GM13977 (cell line): ENCODE data around the gene AKAP13.

Experiments
- DNase-seq: peaks from one replicate; pipeline ENCODE4 v3.0.0; 2012; ENCODE audit warnings: low spot score
- in situ Hi-C: fragments of 300-500 bp; cut with MboI; formaldehyde crosslinking; loops from one replicate; pipeline ENCODE4 v1.12.0; 2022; ENCODE audit warnings: low sequenced_read_pairs, low pct_unique_long_range_greater_than_20kb, mixed read lengths, inconsistent platforms; ENCODE audit not compliant: unreplicated experiment
- TF ChIP-seq, protein P1 (sequence below): IDR thresholded peaks from 2 replicates; pipeline ENCODE4 v1.5.1; 2012; ENCODE audit warnings: mild to moderate bottlenecking, control low read depth; ENCODE audit not compliant: insufficient read depth; ENCODE audit errors: extremely low read depth, missing control alignments

The AKAP13 gene

DNA sequence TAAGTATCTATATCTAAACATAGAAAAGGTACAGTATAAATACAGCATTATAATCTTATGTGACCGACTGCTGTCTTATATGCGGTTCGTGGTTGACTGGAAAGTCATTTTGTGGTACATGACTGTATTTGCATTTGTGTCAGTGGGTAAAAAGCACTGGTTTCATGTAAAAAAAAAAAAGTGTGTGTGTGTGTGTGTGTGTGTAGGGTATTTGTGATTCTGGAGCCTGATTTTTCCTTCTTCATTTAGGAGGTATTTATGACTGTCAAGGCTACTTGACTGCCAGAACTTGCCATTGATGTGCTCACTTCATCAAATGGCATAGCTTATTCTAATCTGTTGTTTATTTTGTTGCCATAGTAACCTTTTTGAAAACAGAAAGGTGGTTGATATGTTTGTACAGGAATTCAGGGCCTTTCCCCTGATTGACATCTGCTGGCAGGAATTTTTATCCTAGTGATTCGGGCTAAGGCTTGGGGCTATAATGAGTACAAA, 63.2 kb downstream of the AKAP13 start:
- TF ChIP-seq, protein P1, sequence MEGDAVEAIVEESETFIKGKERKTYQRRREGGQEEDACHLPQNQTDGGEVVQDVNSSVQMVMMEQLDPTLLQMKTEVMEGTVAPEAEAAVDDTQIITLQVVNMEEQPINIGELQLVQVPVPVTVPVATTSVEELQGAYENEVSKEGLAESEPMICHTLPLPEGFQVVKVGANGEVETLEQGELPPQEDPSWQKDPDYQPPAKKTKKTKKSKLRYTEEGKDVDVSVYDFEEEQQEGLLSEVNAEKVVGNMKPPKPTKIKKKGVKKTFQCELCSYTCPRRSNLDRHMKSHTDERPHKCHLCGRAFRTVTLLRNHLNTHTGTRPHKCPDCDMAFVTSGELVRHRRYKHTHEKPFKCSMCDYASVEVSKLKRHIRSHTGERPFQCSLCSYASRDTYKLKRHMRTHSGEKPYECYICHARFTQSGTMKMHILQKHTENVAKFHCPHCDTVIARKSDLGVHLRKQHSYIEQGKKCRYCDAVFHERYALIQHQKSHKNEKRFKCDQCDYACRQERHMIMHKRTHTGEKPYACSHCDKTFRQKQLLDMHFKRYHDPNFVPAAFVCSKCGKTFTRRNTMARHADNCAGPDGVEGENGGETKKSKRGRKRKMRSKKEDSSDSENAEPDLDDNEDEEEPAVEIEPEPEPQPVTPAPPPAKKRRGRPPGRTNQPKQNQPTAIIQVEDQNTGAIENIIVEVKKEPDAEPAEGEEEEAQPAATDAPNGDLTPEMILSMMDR, result no peak
- in situ Hi-C loops, result no loop called here
- DNase-seq, result no peak

DNA sequence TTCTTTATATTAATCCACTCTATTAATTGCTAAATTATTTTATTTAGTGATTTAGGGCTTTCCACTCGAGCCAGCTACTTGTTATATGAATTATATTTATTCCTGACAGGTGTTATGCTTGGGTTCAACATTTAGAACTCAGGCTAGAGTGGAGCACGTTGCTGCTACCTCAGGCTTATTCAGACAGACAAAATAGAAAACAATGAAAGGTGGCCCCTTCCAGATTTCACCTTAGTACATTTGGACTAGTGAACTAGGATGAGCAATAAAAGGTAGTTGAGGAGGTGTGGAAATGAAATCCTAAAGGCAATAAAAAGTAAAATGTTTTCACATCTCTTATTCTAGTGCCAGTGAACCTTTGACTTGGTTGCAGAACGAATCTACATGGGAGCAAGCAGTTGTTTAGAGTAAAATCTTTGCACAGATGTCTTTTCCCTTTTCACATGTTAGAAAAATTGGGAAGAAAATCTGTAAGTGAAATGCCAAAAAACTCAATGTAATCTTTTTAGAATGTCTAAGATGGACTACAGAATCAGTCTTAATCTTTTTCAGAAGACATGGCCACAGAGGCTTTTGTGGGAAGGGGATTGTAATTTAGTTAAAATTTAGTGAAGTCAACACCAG, 63.8 kb downstream of the AKAP13 start:
- in situ Hi-C loops, result no loop called here
- DNase-seq, result no peak
- TF ChIP-seq, protein P1, result no peak

DNA sequence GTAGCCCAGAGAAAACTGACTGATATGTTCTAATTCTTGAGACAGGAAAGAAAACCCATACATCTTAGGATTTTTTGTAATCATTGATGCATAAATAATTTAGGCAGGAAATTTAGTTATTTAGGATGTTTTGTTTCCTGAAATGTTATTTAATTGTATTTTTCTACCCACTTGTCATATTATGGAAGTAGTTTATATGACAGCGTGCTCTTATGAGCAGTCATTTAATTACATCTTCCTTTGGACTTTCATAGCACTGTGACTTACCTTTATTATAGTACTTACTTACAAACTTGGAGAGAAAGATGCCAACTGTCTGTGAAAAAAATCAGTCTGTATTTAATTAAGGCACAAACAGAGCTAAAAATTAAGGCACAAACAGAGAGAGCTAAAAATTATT, 65.0 kb downstream of the AKAP13 start:
- TF ChIP-seq, protein P1, result no peak
- no peak for DNase-seq
- in situ Hi-C loops, result no loop called here

DNA sequence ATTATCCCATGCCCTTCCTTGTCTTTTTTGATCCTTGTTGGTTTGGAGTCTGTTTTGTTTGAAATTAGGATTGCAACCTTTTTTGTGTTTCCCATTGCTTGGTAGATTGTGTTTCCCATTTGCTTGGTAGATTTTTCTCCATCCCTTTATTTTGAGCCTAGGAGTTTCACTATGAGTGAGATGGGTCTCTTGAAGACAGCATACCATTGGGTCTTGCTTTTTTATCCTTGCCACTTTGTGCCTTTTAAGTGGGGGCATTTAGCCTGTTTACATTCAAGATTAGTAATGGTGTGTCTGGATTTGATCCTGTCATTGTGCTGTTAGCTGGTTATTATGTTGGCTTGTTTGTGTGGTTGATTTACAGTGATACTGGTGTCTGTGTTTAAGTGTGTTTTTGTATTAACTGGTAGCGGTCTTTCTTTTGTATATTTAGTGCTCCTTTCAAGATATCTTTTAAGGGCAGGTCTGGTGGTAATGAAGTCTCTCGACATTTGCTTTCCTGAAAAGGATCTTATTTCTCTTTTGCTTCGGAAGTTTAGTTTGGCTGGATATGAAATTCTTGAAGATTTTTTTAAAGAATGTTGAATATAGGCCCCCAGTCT, 70.8 kb downstream of the AKAP13 start:
- TF ChIP-seq, protein P1, result no peak
- DNase-seq, result no peak
- in situ Hi-C loops, result no loop called here

DNA sequence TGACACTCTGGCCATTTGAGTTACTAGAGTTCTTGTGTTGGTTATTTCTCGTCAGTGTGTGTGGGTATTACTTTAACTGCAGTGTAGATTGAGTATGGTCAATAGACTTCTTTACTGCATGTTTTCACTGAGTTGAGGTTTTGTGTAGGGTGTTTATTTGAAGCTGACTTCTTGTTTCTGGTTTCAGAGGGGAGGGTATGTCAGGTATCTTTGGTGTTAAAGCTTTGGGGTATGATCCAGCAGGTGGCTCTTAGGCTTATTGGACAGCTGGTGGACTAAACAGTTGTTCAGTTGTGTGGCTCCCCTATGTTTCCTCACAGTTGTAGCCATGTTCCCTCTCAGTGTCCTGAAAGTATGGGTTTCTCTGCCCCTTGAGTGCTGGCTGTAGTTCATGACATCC, 72.0 kb downstream of the AKAP13 start:
- in situ Hi-C loops, result no loop called here
- DNase-seq, result no peak
- TF ChIP-seq, protein P1, result no peak

DNA sequence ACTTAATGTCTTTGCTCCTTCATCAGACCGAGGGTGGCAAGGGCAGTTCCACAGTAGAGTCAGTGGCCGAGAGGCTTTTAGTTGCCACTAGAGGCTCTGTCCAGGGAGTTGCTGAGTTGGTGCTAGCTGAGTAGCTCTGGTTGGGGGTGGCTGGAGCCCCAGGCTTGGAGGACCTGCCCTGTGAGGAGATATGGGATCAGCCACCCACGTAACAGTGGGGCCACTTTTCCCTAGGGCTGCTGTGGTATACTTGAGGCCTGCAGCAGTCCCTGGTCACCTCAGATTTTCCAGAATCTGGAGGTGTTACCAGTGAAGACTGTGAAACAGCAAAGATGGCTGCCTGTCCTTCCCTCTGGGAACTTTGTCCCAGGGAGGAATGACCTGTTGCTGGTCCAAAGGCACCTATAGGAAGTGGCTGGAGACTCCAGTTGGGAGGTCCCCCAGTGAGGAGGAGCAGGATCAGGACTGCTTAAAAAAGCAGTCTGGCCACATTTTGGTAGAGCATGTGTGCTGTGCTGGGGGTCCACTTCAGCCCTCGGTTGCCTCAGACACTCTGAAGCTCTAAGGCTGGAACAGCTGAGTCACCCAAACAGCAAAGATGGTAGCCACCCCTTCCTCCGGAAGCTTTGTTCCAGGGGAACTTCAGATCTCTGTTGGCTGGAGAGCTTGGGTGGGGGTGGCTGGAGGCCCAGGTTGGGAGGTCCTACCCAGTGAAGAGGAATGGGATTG, 72.9 kb downstream of the AKAP13 start:
- in situ Hi-C loops, result no loop called here
- TF ChIP-seq, protein P1, result peak; percentile 21
- no peak for DNase-seq
